Aorta (tissue), 5 donors: ENCODE results near the gene SYNPO. TPM values are rescaled to one million over a fixed set of nuclear protein-coding genes. Genes with fewer than 3 reads are reported as not detected.

Experiments
- ATAC-seq: fragments of 200-7000 bp; cut with Tn5 transposase; one replicate; pipeline ENCODE4 v1.9.1; 2022; ENCODE audit warnings: moderate library complexity; ENCODE audit not compliant: low FRiP score
- DNase-seq, 2 donors: peaks; one replicate each; pipeline ENCODE4 v3.0.0-alpha.2; 2020
- H3K27ac ChIP-seq, 2 donors: one replicate each; pipeline ENCODE4 v1.5.1; 2013; ENCODE audit warnings: low read length in 2 of 2, mild to moderate bottlenecking in 2 of 2, moderate library complexity in 2 of 2, control low read depth in 1 of 2, inconsistent platforms in 1 of 2, low read depth in 1 of 2
- H3K27me3 ChIP-seq, 2 donors: one replicate each; pipeline ENCODE4 v1.6.1; 2013; ENCODE audit warnings: control low read depth in 1 of 2, low read length in 1 of 2, mild to moderate bottlenecking in 1 of 2, moderate library complexity in 1 of 2; ENCODE audit not compliant: insufficient read depth in 2 of 2, control insufficient read depth in 1 of 2
- H3K36me3 ChIP-seq, 2 donors: one replicate each; pipeline ENCODE4 v1.6.1; 2013; ENCODE audit warnings: control low read depth in 1 of 2, low read length in 1 of 2, mild to moderate bottlenecking in 1 of 2; ENCODE audit not compliant: insufficient read depth in 2 of 2, control insufficient read depth in 1 of 2
- H3K4me1 ChIP-seq, 2 donors: one replicate each; pipeline ENCODE4 v1.6.1; 2013; ENCODE audit warnings: low read length in 2 of 2, control low read depth in 1 of 2, mild to moderate bottlenecking in 1 of 2, moderate library complexity in 1 of 2; ENCODE audit not compliant: insufficient read depth in 2 of 2, control insufficient read depth in 1 of 2
- H3K4me3 ChIP-seq, 2 donors: one replicate each; pipeline ENCODE4 v1.5.1; 2013; ENCODE audit warnings: low read length in 2 of 2, control low read depth in 1 of 2, mild to moderate bottlenecking in 1 of 2
- H3K9me3 ChIP-seq: one replicate; pipeline ENCODE4 v1.6.1; 2013; ENCODE audit warnings: mild to moderate bottlenecking, low read length; ENCODE audit not compliant: control insufficient read depth
- WGBS, 2 donors: extraction: QIAGEN DNeasy Blood & Tissue Kit; methylation state at CpG; one replicate each; pipeline ENCODE4 v1.1.7; 2013; 5-methylcytosine and 5-hydroxymethylcytosine counted together
- intact Hi-C, 2 donors: fragments of 100-400 bp; cut with DNase I; formaldehyde crosslinking; loops; one replicate each; pipeline versions ENCODE4 v1.14.2 to v1.15.0; 2022
- polyA plus RNA-seq, 2 donors: library from polyadenylated mRNA; stranded (reverse); fragments of 200-250 nt; gene quantifications; one replicate each; pipeline ENCODE4 v1.2.3, GENCODE V29; 2013
- total RNA-seq, 2 donors: library from RNA; stranded (reverse); fragmentation: NEBNext Ultra II Directional; extraction: Animal tissue kit (Norgen Biotek cat#: 25700); gene quantifications; one replicate each; pipeline ENCODE4 v1.2.1, GENCODE V29; 2021
- donor health status: healthy with polysubstance abuse.
- donor health status: Bipolar disorder and iron deficiency.
- donor health status: DM: no; HTN: no; CAD: no.
- donor health status: DM: no; HTN: no; CAD: no.
- donor health status: DM: yes; HTN: yes; CAD: no.

Gene SYNPO
- total and polyA plus RNA-seq, 4 donors = 228 to 486 (median 403) TPM

GRCh38 chr5:150659360-150660107 is 19.1 kb downstream of the SYNPO start:
- Histone ChIP-seq H3K27me3 (no peaks in the 10 kb centered on the region), H3K4me1 (no peaks in the 10 kb centered on the region), H3K27ac (peak overlapping the region in 1 of 2 donors; percentile 56), H3K36me3 (no peaks in the 10 kb centered on the region), H3K4me3 (no peak overlapping the region), H3K9me3 (no peaks in the 10 kb centered on the region)
- WGBS, 2 donors = 44 to 55% methylated on average over 11 of the region's 11 CpGs
- ATAC-seq = no peak
- intact Hi-C loops = loop anchor here (5.0 to 10.0 kb wide), 2 partner anchors 72 to 195 kb away; no protein-coding TSS in a partner anchor
- peak in 1 of 2 donors; percentile 49 for DNase-seq

- H3K4me3 ChIP-seq = no peak overlapping the region
- no peaks in the 10 kb centered on the region for H3K36me3 ChIP-seq
- H3K9me3 ChIP-seq = no peaks in the 10 kb centered on the region
- DNase-seq = peak in 1 of 2 donors; percentile 38
- 15 to 16% methylated on average over 4 of the region's 4 CpGs for WGBS, 2 donors
- intact Hi-C loops = no loop called here
- no peaks in the 10 kb centered on the region for H3K4me1 ChIP-seq
- no peaks in the 10 kb centered on the region for H3K27me3 ChIP-seq
- peak overlapping the region; percentile 23 to 31 for H3K27ac ChIP-seq
- peak; percentile 1 for ATAC-seq
Measured at GRCh38 chr5:150660108-150660831, 19.8 kb downstream of the SYNPO start.

GRCh38 chr5:150661086-150661485 is 20.6 kb downstream of the SYNPO start, which contains the start of gene MYOZ3:
Gene MYOZ3, plus strand, starts transcription at chr5:150661251. Its CDS starts 1,691 bp downstream, at chr5:150662942.
- ATAC-seq (no peak), DNase-seq (peak; percentile 42 to 44)
- Histone ChIP-seq H3K4me1 (no peaks in the 10 kb centered on the region), H3K36me3 (no peaks in the 10 kb centered on the region), H3K4me3 (no peak within 1 kb of the TSS), H3K9me3 (no peaks in the 10 kb centered on the region), H3K27ac (peak within 1 kb of the TSS; percentile 23 to 31), H3K27me3 (no peaks in the 10 kb centered on the region)
- WGBS, 2 donors = 15 to 39% methylated on average over 7 of the region's 7 CpGs
- intact Hi-C loops = no loop called here

- Histone ChIP-seq H3K27ac (no peak overlapping the region), H3K36me3 (no peaks in the 10 kb centered on the region), H3K27me3 (no peaks in the 10 kb centered on the region), H3K4me1 (no peaks in the 10 kb centered on the region), H3K9me3 (no peaks in the 10 kb centered on the region), H3K4me3 (no peak overlapping the region)
- intact Hi-C loops = no loop called here
- DNase-seq = peak in 1 of 2 donors; percentile 15
- no peak for ATAC-seq
- WGBS, 2 donors = 85 to 89% methylated on average over 10 of the region's 10 CpGs
Measured at GRCh38 chr5:150661821-150662596, 21.5 kb downstream of the SYNPO start.

- no peaks in the 10 kb centered on the region for H3K4me1 ChIP-seq
- H3K27ac ChIP-seq = no peak overlapping the region
- intact Hi-C loops = no loop called here
- no peaks in the 10 kb centered on the region for H3K9me3 ChIP-seq
- 80% methylated on average over 4 of the region's 4 CpGs for WGBS, 2 donors
- DNase-seq = peak; percentile 17 to 57
- no peaks in the 10 kb centered on the region for H3K27me3 ChIP-seq
- ATAC-seq = no peak
- no peaks in the 10 kb centered on the region for H3K36me3 ChIP-seq
- no peak overlapping the region for H3K4me3 ChIP-seq
Measured at GRCh38 chr5:150662731-150663516, 22.5 kb downstream of the SYNPO start.

GRCh38 chr5:150663936-150664335 is 23.5 kb downstream of the SYNPO start:
- Histone ChIP-seq H3K36me3 (no peaks in the 10 kb centered on the region), H3K4me1 (no peaks in the 10 kb centered on the region), H3K27me3 (no peaks in the 10 kb centered on the region), H3K27ac (no peak overlapping the region), H3K9me3 (no peaks in the 10 kb centered on the region), H3K4me3 (no peak overlapping the region)
- ATAC-seq (no peak), DNase-seq (no peak)
- WGBS, 2 donors = 88 to 89% methylated on average over 3 of the region's 3 CpGs
- intact Hi-C loops = no loop called here

- intact Hi-C loops = no loop called here
- DNase-seq (no peak), ATAC-seq (no peak)
- H3K9me3 ChIP-seq = no peaks in the 10 kb centered on the region
- 75 to 80% methylated on average over 12 of the region's 12 CpGs for WGBS, 2 donors
- H3K36me3 ChIP-seq = no peaks in the 10 kb centered on the region
- no peak overlapping the region for H3K4me3 ChIP-seq
- H3K27ac ChIP-seq = no peak overlapping the region
- no peaks in the 10 kb centered on the region for H3K27me3 ChIP-seq
- H3K4me1 ChIP-seq = no peaks in the 10 kb centered on the region
Measured at GRCh38 chr5:150665044-150665443, 24.6 kb downstream of the SYNPO start.
